NT2/D1 (cell line): ENCODE results near the gene HNRNPM.

Experiments
- SUZ12 ChIP-seq: IDR thresholded peaks from 2 replicates; pipeline ENCODE4 v1.6.1; 2011; ENCODE audit not compliant: insufficient read length, insufficient read depth; ENCODE audit errors: extremely low read depth
- ZNF274 ChIP-seq: IDR thresholded peaks from 2 replicates; pipeline ENCODE4 v1.6.1; 2011; ENCODE audit warnings: mild to moderate bottlenecking, low read depth, low read length

DNA sequence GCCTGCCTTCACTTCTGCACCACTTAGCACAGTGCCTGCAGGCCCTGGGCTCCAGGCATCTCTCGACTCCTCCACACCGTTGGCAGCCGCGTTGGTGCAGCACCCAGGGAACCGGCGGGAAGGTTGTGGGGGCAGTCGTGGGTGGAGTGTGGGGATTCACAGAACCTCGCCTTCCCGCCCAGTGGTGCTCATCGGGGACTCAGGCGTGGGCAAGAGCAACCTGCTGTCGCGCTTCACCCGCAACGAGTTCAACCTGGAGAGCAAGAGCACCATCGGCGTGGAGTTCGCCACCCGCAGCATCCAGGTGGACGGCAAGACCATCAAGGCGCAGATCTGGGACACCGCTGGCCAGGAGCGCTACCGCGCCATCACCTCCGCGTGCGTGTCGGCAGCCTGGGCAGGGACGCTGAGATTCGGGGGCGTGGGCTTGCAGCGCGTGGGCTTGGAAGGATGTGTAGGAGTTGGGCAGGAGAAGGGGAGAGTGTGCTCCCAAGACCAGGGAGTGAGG lies 45.0 kb upstream of the HNRNPM start:
- TF ChIP-seq SUZ12 = no peak
- TF ChIP-seq ZNF274 = no peak
